Measurements from ENCODE around the gene CEP112. TPM values are rescaled to one million over a fixed set of nuclear protein-coding genes. Genes with fewer than 3 reads are reported as not detected.

The CEP112 gene
- total and polyA plus RNA-seq, 9 of the 15 experiments (the other 6 are each of a cell fraction or from before 2014, with no cell fraction given), result 0.84 TPM; not detected in 8

GRCh38 chr17:65811043-65811442, 380.9 kb downstream of the CEP112 start (continued):
- TF ChIP-seq ZBTB40 (IDR thresholded peaks at IDR 0.05), result no peak
- TF ChIP-seq ZBTB40 (CRISPR knock-in tag; IDR thresholded peaks at IDR 0.05), result no peak
- no peak for TF ChIP-seq VEZF1 (CRISPR knock-in tag; IDR thresholded peaks at IDR 0.05)
- no peak for TF ChIP-seq MED1 (CRISPR knock-in tag; IDR thresholded peaks at IDR 0.05; ENCODE audit: borderline replicate concordance)
- TF ChIP-seq ATF4 (CRISPR knock-in tag; IDR thresholded peaks at IDR 0.05), result no peak
- no peak for TF ChIP-seq SMARCE1 (IDR thresholded peaks at IDR 0.05)
- no peak for TF ChIP-seq RNF219 (CRISPR knock-in tag; IDR thresholded peaks at IDR 0.05)
- TF ChIP-seq PCBP1 (IDR thresholded peaks at IDR 0.05; ENCODE audit: low read depth, low read length, poor library complexity, severe bottlenecking), result no peak
- no peak for TF ChIP-seq CHD4 (IDR thresholded peaks at IDR 0.05; ENCODE audit: insufficient read depth, insufficient replicate concordance, low read depth, low read length, poor library complexity, severe bottlenecking)
- no peak for TF ChIP-seq KLF16 (IDR thresholded peaks at IDR 0.05)
- no peak for TF ChIP-seq MAFG (tag; conservative IDR thresholded peaks at IDR 0.05)
- no peak for TF ChIP-seq KAT8 (IDR thresholded peaks at IDR 0.05; ENCODE audit: low read depth)
